B cell (primary cell): ENCODE results near the gene AVP. TPM values are rescaled to one million over a fixed set of nuclear protein-coding genes. Genes with fewer than 3 reads are reported as not detected.

Source experiments
- ATAC-seq: fragments of 200-7000 bp; cut with Tn5 transposase; one replicate; pipeline ENCODE4 v1.10.0; 2021; ENCODE audit warnings: low read depth, mild to moderate bottlenecking, moderate number of reproducible peaks, moderate library complexity
- CTCF ChIA-PET: fragments of 350-600 bp; sonication (Branson Sonifier 250); formaldehyde crosslinking; loops from one replicate; lab custom pipeline; 2021; ENCODE audit warnings: antibody characterized with exemption, inconsistent platforms; lab: Charles Lee
- POLR2A ChIA-PET: fragments of 350-600 bp; sonication (Branson Sonifier 250); formaldehyde crosslinking; loops from one replicate; lab custom pipeline; 2021; ENCODE audit warnings: antibody characterized with exemption; lab: Charles Lee
- DNase-seq: peaks from one replicate; pipeline ENCODE4 v3.0.0; 2013
- H2AFZ ChIP-seq: 2 replicates; pipeline ENCODE4 v1.6.1; 2012; ENCODE audit warnings: mild to moderate bottlenecking, low read depth, low read length; ENCODE audit not compliant: insufficient read depth, poor library complexity, severe bottlenecking
- H3K27ac ChIP-seq, 2 donors: 1 replicate in 1 of 2; 2 replicates in 1 of 2; pipeline ENCODE4 v1.5.1; 2012 to 2013; ENCODE audit warnings: low read length in 2 of 2, mild to moderate bottlenecking in 2 of 2, moderate library complexity in 1 of 2
- H3K27me3 ChIP-seq, 4 experiments: fragments of 200-600 bp in 1 of 4; sonication (generic) in 1 of 4; replicated peaks in 1 of 4; 1 replicate in 2 of 4; 2 replicates in 2 of 4; pipeline versions ENCODE4 v1.6.1 to v1.7.0; 2013 to 2016; ENCODE audit warnings: low read length in 3 of 4, mild to moderate bottlenecking in 2 of 4, mixed read lengths in 1 of 4, moderate library complexity in 1 of 4; ENCODE audit not compliant: insufficient read depth in 4 of 4, control insufficient read depth in 3 of 4; ENCODE audit errors: control extremely low read depth in 1 of 4
- H3K36me3 ChIP-seq, 2 experiments: replicated peaks in 1 of 2; 1 replicate in 1 of 2; 2 replicates in 1 of 2; pipeline versions ENCODE4 v1.6.1 to v1.7.1; 2013; ENCODE audit warnings: low read length in 1 of 2; ENCODE audit not compliant: insufficient read depth in 2 of 2, control insufficient read depth in 1 of 2; ENCODE audit errors: control extremely low read depth in 1 of 2, extremely low read depth in 1 of 2
- H3K4me1 ChIP-seq, 2 donors: fragments of 200-600 bp in 1 of 2; sonication (generic) in 1 of 2; 1 replicate in 1 of 2; 2 replicates in 1 of 2; pipeline versions ENCODE4 v1.5.1 to v1.6.1; 2013 to 2017; ENCODE audit warnings: low read length in 2 of 2; ENCODE audit not compliant: control insufficient read depth in 2 of 2, insufficient read depth in 2 of 2
- H3K4me2 ChIP-seq: replicated peaks from 2 replicates; pipeline ENCODE3; 2012; ENCODE audit warnings: mild to moderate bottlenecking, low read depth, low read length; ENCODE audit not compliant: poor library complexity, severe bottlenecking
- H3K4me3 ChIP-seq, 5 experiments: fragments of 200-600 bp in 1 of 5; sonication (generic) in 1 of 5; 1 replicate in 3 of 5; 2 replicates in 2 of 5; pipeline versions ENCODE4 v1.5.1 to v1.7.0; 2011 to 2016; ENCODE audit warnings: low read length in 4 of 5, mild to moderate bottlenecking in 4 of 5, low read depth in 2 of 5, control low read depth in 1 of 5, moderate library complexity in 1 of 5; ENCODE audit not compliant: insufficient read depth in 1 of 5; ENCODE audit errors: control extremely low read depth in 1 of 5, extremely low read depth in 1 of 5
- H3K79me2 ChIP-seq: fragments of 200-600 bp; sonication (generic); one replicate; pipeline ENCODE4 v1.6.0; 2016; ENCODE audit warnings: low read length; ENCODE audit not compliant: control insufficient read depth, insufficient read depth
- H3K9ac ChIP-seq: fragments of 200-600 bp; sonication (generic); 2 replicates; pipeline ENCODE4 v1.6.1; 2017; ENCODE audit warnings: mild to moderate bottlenecking, low read length, moderate library complexity
- H3K9me3 ChIP-seq, 3 donors: one replicate each; pipeline versions ENCODE4 v1.6.1 to v1.7.1; 2013; ENCODE audit warnings: low read length in 2 of 3; ENCODE audit not compliant: control insufficient read depth in 2 of 3, insufficient read depth in 1 of 3; ENCODE audit errors: control extremely low read depth in 1 of 3
- H4K20me1 ChIP-seq: 2 replicates; pipeline ENCODE4 v1.6.0; 2012; ENCODE audit warnings: mild to moderate bottlenecking, low read length; ENCODE audit not compliant: insufficient read depth, control insufficient read depth, poor library complexity, severe bottlenecking
- H3K27ac Mint-ChIP-seq: one replicate; pipeline ENCODE4 v1.8.0; 2021; ENCODE audit warnings: mixed read lengths
- H3K27me3 Mint-ChIP-seq: one replicate; pipeline ENCODE4 v1.8.0; 2021; ENCODE audit warnings: mixed read lengths
- H3K4me1 Mint-ChIP-seq: one replicate; pipeline ENCODE4 v1.8.0; 2021; ENCODE audit warnings: mixed read lengths
- H3K4me3 Mint-ChIP-seq: one replicate; pipeline ENCODE4 v1.8.0; 2021; ENCODE audit warnings: mixed read lengths
- H3K9me3 Mint-ChIP-seq: one replicate; pipeline ENCODE4 v1.8.0; 2022; ENCODE audit warnings: mixed read lengths; ENCODE audit not compliant: insufficient read depth
- CTCF ChIP-seq: fragments of 200-600 bp; IDR thresholded peaks from one replicate; pipeline ENCODE4 v1.8.0; 2022; ENCODE audit warnings: antibody characterized with exemption, mild to moderate bottlenecking
- EZH2 ChIP-seq: IDR thresholded peaks from 2 replicates; pipeline ENCODE4 v1.6.1; 2012; ENCODE audit warnings: borderline replicate concordance, low read depth, mild to moderate bottlenecking, moderate library complexity, low read length; ENCODE audit not compliant: insufficient read depth, poor library complexity, severe bottlenecking
- WGBS: methylation state at CpG from one replicate; pipeline ENCODE4 v1.1.5; 2013; ENCODE audit warnings: missing lambda C conversion rate; ENCODE audit not compliant: insufficient coverage; 5-methylcytosine and 5-hydroxymethylcytosine counted together
- intact Hi-C: fragments of 100-400 bp; cut with micrococcal nuclease; formaldehyde crosslinking; loops from one replicate; pipeline ENCODE4 v1.10.0; 2022
- polyA plus RNA-seq: library from polyadenylated mRNA; depleted of rRNA; stranded (reverse); fragments of >200 nt; gene quantifications from 2 replicates; pipeline ENCODE4 v1.2.3, GENCODE V29; 2012
- total RNA-seq, 2 donors: library from RNA; stranded (reverse); fragments of 120-200 nt in 1 of 2; gene quantifications; 1 replicate in 1 of 2; 2 replicates in 1 of 2; pipeline versions ENCODE4 v1.2.3 to v1.2.4, GENCODE V29; 2013 to 2022

AVP gene
- total and polyA plus RNA-seq, 2 donors (not counting 1 experiment from before 2014, with no cell fraction given) = 4.5 TPM; not detected in 1

GRCh38 chr20:3121271-3121911, 36.9 kb upstream of the AVP start:
- POLR2A ChIA-PET = no interaction called here
- Histone ChIP-seq H3K4me2 (no peak overlapping the region), H3K9ac (no peak overlapping the region), H3K27ac (no peak overlapping the region), H3K4me3 (no peak overlapping the region), H3K4me1 (no peaks in the 10 kb centered on the region), H4K20me1 (no peaks in the 10 kb centered on the region), H3K36me3 (peaks cover 6 to 32% of the 10 kb centered on the region in 2 experiments), H3K79me2 (no peaks in the 10 kb centered on the region), H2AFZ (no peak overlapping the region), H3K27me3 (no peaks in the 10 kb centered on the region), H3K9me3 (peaks cover 4 to 40% (median 9%) of the 10 kb centered on the region in 3 donors)
- no peak for DNase-seq
- intact Hi-C loops = no loop called here
- no peak for ATAC-seq
- CTCF ChIA-PET = no interaction called here
- WGBS = 68% methylated on average over 11 of the region's 11 CpGs
- Mint-ChIP-seq H3K27me3 (no peaks in the 10 kb centered on the region), H3K27ac (peak overlapping the region; percentile 42), H3K4me3 (no peak overlapping the region), H3K9me3 (peaks cover 3% of the 10 kb centered on the region), H3K4me1 (peaks cover 9% of the 10 kb centered on the region)
- no peak for TF ChIP-seq CTCF
- no peak for TF ChIP-seq EZH2

DNA sequence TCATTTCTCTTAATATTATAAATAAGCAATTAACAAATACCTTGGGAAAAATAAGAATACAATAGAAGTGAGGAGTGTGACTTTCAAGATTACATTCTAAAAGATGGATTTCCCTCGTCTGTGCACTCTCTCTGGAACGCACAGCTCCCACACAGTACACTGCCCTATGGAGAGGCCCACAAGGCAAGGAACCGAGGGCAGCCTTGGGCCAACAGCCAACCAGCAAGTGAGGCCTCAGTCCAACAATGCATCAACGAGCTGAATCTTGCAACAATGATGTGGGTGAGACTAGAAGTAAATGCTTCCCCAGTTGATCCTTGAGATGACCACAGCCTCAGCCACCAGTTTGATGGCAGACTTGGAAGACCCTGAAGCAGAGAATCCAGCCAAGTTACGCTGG, 34.5 kb upstream of the AVP start:
- intact Hi-C loops = loop anchor here (2.0 to 5.0 kb wide), 2 partner anchors 47 to 198 kb away; partner anchors contain the start of gene OXT
- TF ChIP-seq CTCF (no peak), EZH2 (no peak)
- no peak for DNase-seq
- Histone ChIP-seq H2AFZ (no peak overlapping the region), H3K4me1 (peaks cover 0 to 4% of the 10 kb centered on the region in 2 donors), H3K27ac (no peak overlapping the region), H3K4me3 (no peak overlapping the region), H3K36me3 (peaks cover 6 to 38% of the 10 kb centered on the region in 2 experiments), H4K20me1 (peaks cover 4% of the 10 kb centered on the region), H3K27me3 (no peaks in the 10 kb centered on the region), H3K9ac (no peak overlapping the region), H3K9me3 (peaks cover 4 to 22% (median 9%) of the 10 kb centered on the region in 3 donors), H3K4me2 (no peak overlapping the region), H3K79me2 (peaks cover 4% of the 10 kb centered on the region)
- H3K4me1 Mint-ChIP-seq = peaks cover 14% of the 10 kb centered on the region
- H3K27ac Mint-ChIP-seq = peak overlapping the region; percentile 29
- POLR2A ChIA-PET = no interaction called here
- CTCF ChIA-PET = interaction anchor here (0.9 to 6.7 kb wide), 3 partner anchors 25 to 1111 kb away, joined by 3 to 68 read pairs (median 3); no protein-coding TSS in a partner anchor
- ATAC-seq = no peak
- WGBS = 95% methylated on average over 2 of the region's 5 CpGs
- no peak overlapping the region for H3K4me3 Mint-ChIP-seq
- no peaks in the 10 kb centered on the region for H3K27me3 Mint-ChIP-seq
- H3K9me3 Mint-ChIP-seq = peaks cover 3% of the 10 kb centered on the region
